ENCODE data around the gene FALEC.

DNA sequence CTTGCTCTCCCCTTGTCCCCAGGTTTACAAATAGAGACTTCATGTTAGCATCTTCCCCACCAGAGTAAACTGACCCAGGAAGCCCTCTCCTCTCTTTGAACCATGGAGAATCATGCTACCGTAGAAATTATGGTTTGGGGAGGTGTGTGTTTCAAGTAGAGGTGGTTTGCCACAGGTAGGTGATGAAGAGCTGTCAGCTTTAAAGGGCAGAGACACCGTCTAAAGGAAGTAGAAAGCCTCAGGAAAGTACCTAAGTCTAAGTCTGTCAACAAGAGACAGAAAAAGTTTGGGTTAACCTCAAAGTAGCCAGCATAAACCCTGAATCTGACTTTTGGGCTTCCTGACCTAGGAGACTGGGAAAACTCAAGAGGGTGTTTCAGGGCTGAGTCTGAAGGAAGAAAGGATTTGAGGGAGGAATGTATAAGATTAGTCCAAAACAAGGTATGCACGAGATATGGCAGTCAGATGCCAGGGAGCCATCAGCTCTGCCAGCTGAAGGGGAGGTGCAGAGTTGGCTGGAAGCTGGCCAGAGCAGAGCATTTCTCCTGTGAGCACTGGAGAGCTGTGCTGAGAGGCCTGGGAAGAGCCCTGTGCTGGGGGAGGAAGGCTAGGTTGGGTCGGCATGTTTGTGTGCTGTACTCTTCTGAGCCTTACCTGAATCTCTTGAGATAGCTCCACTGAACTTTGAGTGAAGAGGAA lies 47.9 kb downstream of the FALEC start:
- TF ChIP-seq POLR2A (IDR thresholded peaks at IDR 0.05), result no peak
- TF ChIP-seq, protein P1, sequence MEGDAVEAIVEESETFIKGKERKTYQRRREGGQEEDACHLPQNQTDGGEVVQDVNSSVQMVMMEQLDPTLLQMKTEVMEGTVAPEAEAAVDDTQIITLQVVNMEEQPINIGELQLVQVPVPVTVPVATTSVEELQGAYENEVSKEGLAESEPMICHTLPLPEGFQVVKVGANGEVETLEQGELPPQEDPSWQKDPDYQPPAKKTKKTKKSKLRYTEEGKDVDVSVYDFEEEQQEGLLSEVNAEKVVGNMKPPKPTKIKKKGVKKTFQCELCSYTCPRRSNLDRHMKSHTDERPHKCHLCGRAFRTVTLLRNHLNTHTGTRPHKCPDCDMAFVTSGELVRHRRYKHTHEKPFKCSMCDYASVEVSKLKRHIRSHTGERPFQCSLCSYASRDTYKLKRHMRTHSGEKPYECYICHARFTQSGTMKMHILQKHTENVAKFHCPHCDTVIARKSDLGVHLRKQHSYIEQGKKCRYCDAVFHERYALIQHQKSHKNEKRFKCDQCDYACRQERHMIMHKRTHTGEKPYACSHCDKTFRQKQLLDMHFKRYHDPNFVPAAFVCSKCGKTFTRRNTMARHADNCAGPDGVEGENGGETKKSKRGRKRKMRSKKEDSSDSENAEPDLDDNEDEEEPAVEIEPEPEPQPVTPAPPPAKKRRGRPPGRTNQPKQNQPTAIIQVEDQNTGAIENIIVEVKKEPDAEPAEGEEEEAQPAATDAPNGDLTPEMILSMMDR (IDR thresholded peaks at IDR 0.05), result no peak

Measured in lower leg skin (tissue), 3 donors.